Kidney (tissue), 14 donors: ENCODE measurements around the gene BBC3. TPM values are rescaled to one million over a fixed set of nuclear protein-coding genes. Genes with fewer than 3 reads are reported as not detected.

ENCODE experiments used
- DNase-seq, 5 donors: peaks; one replicate each; pipeline ENCODE4 v3.0.0-alpha.2; 2013 to 2020
- FAIRE-seq: peaks from 2 replicates; lab custom pipeline; 2012; peaks lifted over from hg19 to GRCh38; lab: Jason Lieb, UNC
- H3K27ac ChIP-seq, 2 donors: one replicate each; pipeline ENCODE4 v1.7.0; 2013; ENCODE audit warnings: low read depth in 2 of 2, low read length in 2 of 2, inconsistent platforms in 1 of 2
- H3K27me3 ChIP-seq: one replicate; pipeline ENCODE4 v1.7.1; 2013; ENCODE audit warnings: low read length, inconsistent platforms; ENCODE audit not compliant: control insufficient read depth, insufficient read depth
- H3K36me3 ChIP-seq, 3 donors: one replicate each; pipeline versions ENCODE4 v1.7.0 to v1.7.1; 2013; ENCODE audit warnings: low read length in 3 of 3, control low read depth in 1 of 3, inconsistent platforms in 1 of 3; ENCODE audit not compliant: insufficient read depth in 3 of 3, control insufficient read depth in 2 of 3
- H3K4me1 ChIP-seq, 3 donors: one replicate each; pipeline versions ENCODE4 v1.7.0 to v1.7.1; 2013; ENCODE audit warnings: low read length in 3 of 3, inconsistent platforms in 1 of 3, low read depth in 1 of 3; ENCODE audit not compliant: control insufficient read depth in 2 of 3, insufficient read depth in 2 of 3
- H3K4me3 ChIP-seq, 3 donors: one replicate each; pipeline versions ENCODE4 v1.7.0 to v1.8.1; 2013; ENCODE audit warnings: low read length in 3 of 3, control low read depth in 1 of 3, inconsistent platforms in 1 of 3
- H3K9ac ChIP-seq, 3 donors: one replicate each; pipeline versions ENCODE4 v1.7.0 to v1.7.1; 2013; ENCODE audit warnings: low read length in 3 of 3, control low read depth in 1 of 3, inconsistent platforms in 1 of 3
- H3K9me3 ChIP-seq, 3 donors: one replicate each; pipeline versions ENCODE4 v1.7.0 to v1.7.1; 2013; ENCODE audit warnings: low read length in 3 of 3, control low read depth in 1 of 3, inconsistent platforms in 1 of 3; ENCODE audit not compliant: control insufficient read depth in 2 of 3, insufficient read depth in 1 of 3
- intact Hi-C: fragments of 100-400 bp; cut with DNase I; formaldehyde crosslinking; loops from one replicate; pipeline ENCODE4 v1.11.1; 2022
- polyA plus RNA-seq: library from polyadenylated mRNA; stranded (reverse); fragments of 350-450 nt; fragmentation: Illumina TruSeq; extraction: RNeasy Lipid Tissue Mini Kit (QIAGEN cat#74804); gene quantifications from one replicate; pipeline ENCODE4 v1.2.3, GENCODE V29; 2014; ENCODE audit warnings: low read depth, low replicate concordance; ENCODE audit not compliant: insufficient read depth
- total RNA-seq: library from RNA; stranded (reverse); fragmentation: NEBNext Ultra II Directional; extraction: Animal tissue kit (Norgen Biotek cat#: 25700); gene quantifications from one replicate; pipeline ENCODE4 v1.2.1, GENCODE V29; 2021
- TF ChIP-seq, protein P1 (sequence below): IDR thresholded peaks from 3 replicates; pipeline ENCODE4 v1.5.1; 2012; ENCODE audit warnings: mild to moderate bottlenecking, moderate library complexity, borderline replicate concordance; ENCODE audit not compliant: insufficient read depth; ENCODE audit errors: extremely low read depth
- donor health status: control.
- donor health status: control.
- donor health status: control.
- donor health status: control.
- donor health status: control.
- donor health status: DM: yes; HTN: yes; CAD: no.
- donor health status: Normal renal cell carcinoma (clear cell type).

BBC3 gene
- total and polyA plus RNA-seq, 2 donors from 2014 or later = 3.2 to 14.2 TPM

DNA sequence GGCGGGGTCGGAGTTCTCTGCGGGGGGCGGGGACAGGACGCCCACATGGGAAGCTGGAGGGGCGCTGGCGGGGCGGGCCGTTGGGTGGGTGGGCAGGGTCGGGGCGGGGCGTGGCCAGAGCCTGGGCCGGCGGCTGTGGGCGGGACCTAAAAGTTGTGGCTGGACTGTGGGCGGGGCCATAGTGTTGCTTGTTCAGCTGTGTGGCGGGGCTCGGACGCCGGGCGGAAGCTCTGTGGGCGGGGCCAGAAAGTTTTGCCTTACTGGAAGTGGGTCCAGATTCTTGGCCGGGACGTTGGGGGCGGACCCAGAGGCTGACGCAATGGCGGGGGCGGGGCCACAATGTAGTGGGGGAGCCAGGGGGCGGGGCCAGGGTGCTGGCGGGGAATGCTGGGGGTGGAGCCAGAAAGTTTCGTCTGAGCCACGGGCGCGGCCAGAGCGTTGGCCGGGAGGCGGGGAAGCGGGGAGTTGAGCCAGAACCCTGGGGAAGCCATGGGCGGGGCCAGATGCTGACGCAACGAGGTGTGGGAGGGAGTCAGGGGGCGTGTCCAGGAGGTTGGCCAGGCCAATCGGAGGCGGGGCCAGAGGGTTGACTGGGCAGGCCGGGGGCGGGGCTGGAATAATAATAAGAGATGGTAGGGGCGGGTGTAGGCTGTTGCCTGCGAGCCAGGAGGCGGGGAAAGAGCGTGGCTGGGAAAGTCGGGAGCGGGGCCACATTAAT, 25.9 kb upstream of the BBC3 start:
- peaks cover 0 to 19% (median 14%) of the 10 kb centered on the region in 3 donors for H3K36me3 ChIP-seq
- peak overlapping the region in 1 of 3 donors; percentile 94 for H3K4me3 ChIP-seq
- H3K27ac ChIP-seq = peak overlapping the region; percentile 91 to 92
- no peak overlapping the region for H3K9ac ChIP-seq
- FAIRE-seq = peak; percentile 99
- H3K9me3 ChIP-seq = no peaks in the 10 kb centered on the region
- TF ChIP-seq, protein P1, sequence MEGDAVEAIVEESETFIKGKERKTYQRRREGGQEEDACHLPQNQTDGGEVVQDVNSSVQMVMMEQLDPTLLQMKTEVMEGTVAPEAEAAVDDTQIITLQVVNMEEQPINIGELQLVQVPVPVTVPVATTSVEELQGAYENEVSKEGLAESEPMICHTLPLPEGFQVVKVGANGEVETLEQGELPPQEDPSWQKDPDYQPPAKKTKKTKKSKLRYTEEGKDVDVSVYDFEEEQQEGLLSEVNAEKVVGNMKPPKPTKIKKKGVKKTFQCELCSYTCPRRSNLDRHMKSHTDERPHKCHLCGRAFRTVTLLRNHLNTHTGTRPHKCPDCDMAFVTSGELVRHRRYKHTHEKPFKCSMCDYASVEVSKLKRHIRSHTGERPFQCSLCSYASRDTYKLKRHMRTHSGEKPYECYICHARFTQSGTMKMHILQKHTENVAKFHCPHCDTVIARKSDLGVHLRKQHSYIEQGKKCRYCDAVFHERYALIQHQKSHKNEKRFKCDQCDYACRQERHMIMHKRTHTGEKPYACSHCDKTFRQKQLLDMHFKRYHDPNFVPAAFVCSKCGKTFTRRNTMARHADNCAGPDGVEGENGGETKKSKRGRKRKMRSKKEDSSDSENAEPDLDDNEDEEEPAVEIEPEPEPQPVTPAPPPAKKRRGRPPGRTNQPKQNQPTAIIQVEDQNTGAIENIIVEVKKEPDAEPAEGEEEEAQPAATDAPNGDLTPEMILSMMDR = no peak
- intact Hi-C loops = no loop called here
- DNase-seq = peak; percentile 100
- H3K27me3 ChIP-seq = no peaks in the 10 kb centered on the region
- H3K4me1 ChIP-seq = peaks cover 2 to 12% (median 8%) of the 10 kb centered on the region in 3 donors

DNA sequence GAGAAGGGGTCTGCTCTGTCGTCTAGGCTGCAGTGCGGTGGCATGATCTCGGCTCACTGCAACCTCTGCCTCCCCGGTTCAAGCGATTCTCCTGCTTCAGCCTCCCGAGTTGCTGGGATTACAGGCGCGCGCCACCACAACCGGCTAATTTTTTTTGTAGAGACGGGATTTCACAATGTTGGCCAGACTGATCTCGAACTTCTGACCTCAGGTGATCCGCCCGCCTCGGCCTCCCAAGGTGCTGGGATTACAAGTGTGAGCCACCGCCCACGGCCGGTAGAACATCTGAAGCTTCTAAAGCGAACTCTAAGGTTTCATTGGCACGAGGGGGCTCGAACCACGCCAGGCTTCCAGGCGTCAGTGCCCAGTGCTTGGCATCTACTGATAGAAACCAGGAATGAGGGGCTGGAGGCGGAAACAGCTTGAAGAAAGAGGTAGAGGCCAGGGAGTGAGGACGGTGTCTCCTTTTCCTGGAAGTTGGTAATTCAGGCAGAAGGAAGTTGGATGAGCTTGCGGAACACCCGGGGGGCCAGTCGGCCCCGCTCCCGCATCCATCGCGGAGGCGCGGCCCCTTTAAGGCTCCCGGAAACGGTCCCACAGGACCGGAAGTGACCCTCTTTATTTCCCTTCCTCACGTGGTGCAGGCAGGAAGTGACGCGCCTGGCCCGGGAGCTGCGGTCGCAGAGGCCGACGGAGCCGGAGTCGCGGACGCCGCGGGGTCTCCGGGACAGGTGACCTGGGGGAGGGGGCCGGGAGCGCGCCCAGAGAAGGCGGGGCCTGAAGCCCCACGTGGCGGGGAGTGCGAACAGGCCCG, 25.1 kb upstream of the BBC3 start, which contains the start of gene CCDC9:
TSS of gene CCDC9 (plus strand) at position 647 of the 814 bp plus-strand sequence. CDS start 1,876 bp downstream, outside the sequence.
- intact Hi-C loops = no loop called here
- H3K27me3 ChIP-seq = no peaks in the 10 kb centered on the region
- peaks cover 0 to 17% (median 12%) of the 10 kb centered on the region in 3 donors for H3K36me3 ChIP-seq
- DNase-seq (peak; percentile 98 to 99 (median 99)), FAIRE-seq (no peak)
- TF ChIP-seq, protein P1 = no peak
- H3K27ac ChIP-seq = peak within 1 kb of the TSS; percentile 91 to 92
- H3K4me1 ChIP-seq = peaks cover 2 to 12% (median 8%) of the 10 kb centered on the region in 3 donors
- peak within 1 kb of the TSS; percentile 78 to 95 (median 94) for H3K9ac ChIP-seq
- H3K4me3 ChIP-seq = peak within 1 kb of the TSS; percentile 71 to 98 (median 94)
- no peaks in the 10 kb centered on the region for H3K9me3 ChIP-seq

DNA sequence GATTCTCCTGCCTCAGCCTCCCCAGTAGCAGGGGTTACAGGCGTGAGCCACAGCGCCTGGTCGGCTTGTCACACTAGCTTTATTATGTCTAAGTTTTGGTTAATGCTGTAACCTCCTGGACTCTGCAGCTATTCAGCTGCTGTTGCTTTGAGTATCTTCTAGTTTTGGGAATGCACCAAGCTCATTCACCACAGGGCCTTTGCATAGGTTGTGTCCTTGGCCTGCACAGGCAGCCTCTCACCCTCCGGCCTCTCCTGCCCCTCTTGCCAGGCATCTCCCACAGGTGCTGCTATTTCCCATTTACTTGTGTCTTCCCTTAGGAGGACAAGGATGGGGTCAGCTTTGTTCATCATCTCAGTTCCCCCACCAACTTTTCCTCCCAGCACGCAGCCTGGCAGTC, 23.0 kb upstream of the BBC3 start:
- DNase-seq (no peak), FAIRE-seq (no peak)
- Histone ChIP-seq H3K4me3 (no peak overlapping the region), H3K27ac (no peak overlapping the region), H3K36me3 (no peaks in the 10 kb centered on the region), H3K27me3 (no peaks in the 10 kb centered on the region), H3K4me1 (peaks cover 2 to 10% (median 8%) of the 10 kb centered on the region in 3 donors), H3K9ac (no peak overlapping the region), H3K9me3 (no peaks in the 10 kb centered on the region)
- TF ChIP-seq, protein P1 = no peak
- intact Hi-C loops = no loop called here
